C4-2B (cell line): ENCODE results near the gene DEFB119.
"Not testable (repeated sequence)": the region's sequence is repeated elsewhere in the genome, so short reads cannot be mapped to it uniquely, and the experiment has no call there.

Experiments used
- H3K27ac ChIP-seq: fragments of 450-650 bp; 2 replicates; pipeline ENCODE4 v1.5.1; 2017
- CTCF ChIP-seq: fragments of 450-650 bp; conservative IDR thresholded peaks from 2 replicates; pipeline ENCODE4 v1.5.1; 2017; ENCODE audit warnings: mild to moderate bottlenecking
- ZFX ChIP-seq: fragments of 450-650 bp; IDR thresholded peaks from 2 replicates; pipeline ENCODE4 v1.6.1; 2017

The DEFB119 gene

GRCh38 chr20:31390490-31390889 lies at the start of gene DEFB119:
Gene DEFB119 (minus strand): TSS chr20:31390590. CDS start chr20:31390483, 107 bp downstream.
- no peak within 1 kb of the TSS for H3K27ac ChIP-seq
- TF ChIP-seq CTCF (no peak), ZFX (no peak)

- H3K27ac ChIP-seq: no peak overlapping the region
- no peak for TF ChIP-seq ZFX
- TF ChIP-seq CTCF: no peak
These were observed 40.3 kb upstream of the DEFB119 start for GRCh38 chr20:31430568-31431115.

GRCh38 chr20:31427576-31427975 lies 37.2 kb upstream of the DEFB119 start:
- not testable (repeated sequence) for H3K27ac ChIP-seq

GRCh38 chr20:31426891-31427551 lies 36.6 kb upstream of the DEFB119 start:
- not testable (repeated sequence) for H3K27ac ChIP-seq

- TF ChIP-seq ZFX: no peak
- no peak for TF ChIP-seq CTCF
These were observed 35.4 kb upstream of the DEFB119 start for GRCh38 chr20:31425797-31426196.

GRCh38 chr20:31418307-31418706 lies 27.9 kb upstream of the DEFB119 start:
- no peak for TF ChIP-seq CTCF
- no peak for TF ChIP-seq ZFX
- no peak overlapping the region for H3K27ac ChIP-seq

More at GRCh38 chr20:31425797-31426196, 35.4 kb upstream of the DEFB119 start:
- H3K27ac ChIP-seq: no peak overlapping the region

GRCh38 chr20:31415653-31416052 lies 25.3 kb upstream of the DEFB119 start:
- TF ChIP-seq CTCF (no peak), ZFX (no peak)

GRCh38 chr20:31414381-31414780 lies 24.0 kb upstream of the DEFB119 start:
- TF ChIP-seq ZFX (no peak), CTCF (no peak)
- H3K27ac ChIP-seq: no peak overlapping the region

More at GRCh38 chr20:31415653-31416052, 25.3 kb upstream of the DEFB119 start:
- no peak overlapping the region for H3K27ac ChIP-seq
